H1 (cell line): ENCODE measurements around the gene ZNF408. TPM values are rescaled to one million over a fixed set of nuclear protein-coding genes. Genes with fewer than 3 reads are reported as not detected.

Experiments
- ASH2L ChIP-seq: fragments of 200-600, 300-600 bp; sonication (generic); IDR thresholded peaks from one replicate; pipeline ENCODE4 v1.7.1; 2017; ENCODE audit warnings: low read length
- BACH1 ChIP-seq: IDR thresholded peaks from 2 replicates; pipeline ENCODE4 v1.6.1; 2012; ENCODE audit warnings: low read length, improper control_type of control experiment
- CREB1 ChIP-seq: IDR thresholded peaks from 2 replicates; pipeline ENCODE4 v1.6.1; 2012; ENCODE audit warnings: inconsistent platforms
- GTF2F1 ChIP-seq: IDR thresholded peaks from 2 replicates; pipeline ENCODE4 v1.6.1; 2012; ENCODE audit warnings: low read depth, low read length, improper control_type of control experiment, borderline replicate concordance
- JUN ChIP-seq: IDR thresholded peaks from 2 replicates; pipeline ENCODE4 v1.6.1; 2011; ENCODE audit warnings: low read depth, mild to moderate bottlenecking, improper control_type of control experiment, low read length
- KDM1A ChIP-seq: fragments of 200-600, 300-600 bp; sonication (generic); IDR thresholded peaks from 2 replicates; pipeline ENCODE4 v1.7.1; 2016; ENCODE audit warnings: mild to moderate bottlenecking, low read length, borderline replicate concordance
- KDM5A ChIP-seq: fragments of 200-600 bp; IDR thresholded peaks from 2 replicates; pipeline ENCODE4 v1.7.1; 2012; ENCODE audit warnings: mild to moderate bottlenecking, low read length, inconsistent platforms, mixed read lengths
- NRF1 ChIP-seq: IDR thresholded peaks from 2 replicates; pipeline ENCODE4 v1.6.1; 2011; ENCODE audit warnings: mild to moderate bottlenecking, low read depth, low read length, improper control_type of control experiment
- POLR2A ChIP-seq, 2 experiments: IDR thresholded peaks; 1 replicate in 1 of 2; 2 replicates in 1 of 2; pipeline ENCODE4 v1.6.1; 2011; ENCODE audit warnings: low read depth in 2 of 2, low read length in 2 of 2, mild to moderate bottlenecking in 2 of 2; ENCODE audit errors: control extremely low read depth in 1 of 2
- SIX5 ChIP-seq: IDR thresholded peaks from 2 replicates; pipeline ENCODE4 v1.6.1; 2011; ENCODE audit warnings: mild to moderate bottlenecking, low read depth, low read length
- TAF7 ChIP-seq: optimal IDR thresholded peaks from 2 replicates; pipeline ENCODE3; 2011; ENCODE audit warnings: low read depth, mild to moderate bottlenecking, inconsistent platforms, low read length, moderate library complexity, borderline replicate concordance
- TCF12 ChIP-seq: IDR thresholded peaks from 2 replicates; pipeline ENCODE4 v1.6.1; 2011; ENCODE audit warnings: low read depth, mild to moderate bottlenecking, low read length
- polyA plus RNA-seq, 7 experiments: library from polyadenylated mRNA; depleted of rRNA in 3 of 7; stranded (reverse) in 5 of 7; unstranded in 2 of 7; fragments of >200 nt in 5 of 7; fragments of 200-250 nt in 2 of 7; gene quantifications; 1 replicate in 5 of 7; 2 replicates in 1 of 7; 4 replicates in 1 of 7; pipeline versions ENCODE4 v1.2.1 to v1.2.3, GENCODE V29; 2011 to 2013; ENCODE audit warnings: missing spikeins in 2 of 7, mixed read lengths in 2 of 7
- total RNA-seq: library from RNA; stranded (reverse); fragmentation: NEBNext Ultra II Directional; extraction: Animal tissue kit (Norgen Biotek cat#: 25700); gene quantifications from 2 replicates; pipeline ENCODE4 v1.2.1, GENCODE V29; 2021
- TF ChIP-seq, protein P1 (sequence below): fragments of 300-600 bp; sonication (generic); IDR thresholded peaks from 2 replicates; pipeline ENCODE4 v1.7.1; 2012; ENCODE audit warnings: low read length, moderate library complexity, mild to moderate bottlenecking, inconsistent platforms; ENCODE audit not compliant: insufficient replicate concordance
- TF ChIP-seq, protein P2 (sequence below): IDR thresholded peaks from 2 replicates; pipeline ENCODE4 v1.6.1; 2012; ENCODE audit warnings: inconsistent platforms

The ZNF408 gene
- total and polyA plus RNA-seq, 2 of the 8 experiments (the other 6 are each of a cell fraction or from before 2014, with no cell fraction given): 10.7 to 11.0 TPM

DNA sequence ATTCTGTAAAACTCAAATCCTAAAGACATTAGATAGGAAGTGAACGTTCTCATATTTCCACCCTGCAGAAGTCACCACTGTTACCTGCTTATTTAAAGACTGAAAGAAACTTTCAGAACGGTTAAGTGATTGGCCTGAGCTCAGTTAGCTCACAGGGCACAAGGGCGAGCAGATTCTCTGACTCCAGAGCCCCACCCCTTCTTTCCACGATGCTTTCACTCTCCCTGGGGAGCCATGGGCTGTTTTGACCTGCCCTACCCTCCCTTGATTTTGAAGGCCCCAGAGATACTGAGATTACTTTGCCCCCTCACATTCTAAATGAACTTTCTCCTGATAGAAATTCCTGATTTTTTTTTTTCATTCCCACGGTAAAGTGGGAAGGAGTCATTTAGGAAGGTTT, 34.3 kb upstream of the ZNF408 start (continued):
- TF ChIP-seq, protein P1, sequence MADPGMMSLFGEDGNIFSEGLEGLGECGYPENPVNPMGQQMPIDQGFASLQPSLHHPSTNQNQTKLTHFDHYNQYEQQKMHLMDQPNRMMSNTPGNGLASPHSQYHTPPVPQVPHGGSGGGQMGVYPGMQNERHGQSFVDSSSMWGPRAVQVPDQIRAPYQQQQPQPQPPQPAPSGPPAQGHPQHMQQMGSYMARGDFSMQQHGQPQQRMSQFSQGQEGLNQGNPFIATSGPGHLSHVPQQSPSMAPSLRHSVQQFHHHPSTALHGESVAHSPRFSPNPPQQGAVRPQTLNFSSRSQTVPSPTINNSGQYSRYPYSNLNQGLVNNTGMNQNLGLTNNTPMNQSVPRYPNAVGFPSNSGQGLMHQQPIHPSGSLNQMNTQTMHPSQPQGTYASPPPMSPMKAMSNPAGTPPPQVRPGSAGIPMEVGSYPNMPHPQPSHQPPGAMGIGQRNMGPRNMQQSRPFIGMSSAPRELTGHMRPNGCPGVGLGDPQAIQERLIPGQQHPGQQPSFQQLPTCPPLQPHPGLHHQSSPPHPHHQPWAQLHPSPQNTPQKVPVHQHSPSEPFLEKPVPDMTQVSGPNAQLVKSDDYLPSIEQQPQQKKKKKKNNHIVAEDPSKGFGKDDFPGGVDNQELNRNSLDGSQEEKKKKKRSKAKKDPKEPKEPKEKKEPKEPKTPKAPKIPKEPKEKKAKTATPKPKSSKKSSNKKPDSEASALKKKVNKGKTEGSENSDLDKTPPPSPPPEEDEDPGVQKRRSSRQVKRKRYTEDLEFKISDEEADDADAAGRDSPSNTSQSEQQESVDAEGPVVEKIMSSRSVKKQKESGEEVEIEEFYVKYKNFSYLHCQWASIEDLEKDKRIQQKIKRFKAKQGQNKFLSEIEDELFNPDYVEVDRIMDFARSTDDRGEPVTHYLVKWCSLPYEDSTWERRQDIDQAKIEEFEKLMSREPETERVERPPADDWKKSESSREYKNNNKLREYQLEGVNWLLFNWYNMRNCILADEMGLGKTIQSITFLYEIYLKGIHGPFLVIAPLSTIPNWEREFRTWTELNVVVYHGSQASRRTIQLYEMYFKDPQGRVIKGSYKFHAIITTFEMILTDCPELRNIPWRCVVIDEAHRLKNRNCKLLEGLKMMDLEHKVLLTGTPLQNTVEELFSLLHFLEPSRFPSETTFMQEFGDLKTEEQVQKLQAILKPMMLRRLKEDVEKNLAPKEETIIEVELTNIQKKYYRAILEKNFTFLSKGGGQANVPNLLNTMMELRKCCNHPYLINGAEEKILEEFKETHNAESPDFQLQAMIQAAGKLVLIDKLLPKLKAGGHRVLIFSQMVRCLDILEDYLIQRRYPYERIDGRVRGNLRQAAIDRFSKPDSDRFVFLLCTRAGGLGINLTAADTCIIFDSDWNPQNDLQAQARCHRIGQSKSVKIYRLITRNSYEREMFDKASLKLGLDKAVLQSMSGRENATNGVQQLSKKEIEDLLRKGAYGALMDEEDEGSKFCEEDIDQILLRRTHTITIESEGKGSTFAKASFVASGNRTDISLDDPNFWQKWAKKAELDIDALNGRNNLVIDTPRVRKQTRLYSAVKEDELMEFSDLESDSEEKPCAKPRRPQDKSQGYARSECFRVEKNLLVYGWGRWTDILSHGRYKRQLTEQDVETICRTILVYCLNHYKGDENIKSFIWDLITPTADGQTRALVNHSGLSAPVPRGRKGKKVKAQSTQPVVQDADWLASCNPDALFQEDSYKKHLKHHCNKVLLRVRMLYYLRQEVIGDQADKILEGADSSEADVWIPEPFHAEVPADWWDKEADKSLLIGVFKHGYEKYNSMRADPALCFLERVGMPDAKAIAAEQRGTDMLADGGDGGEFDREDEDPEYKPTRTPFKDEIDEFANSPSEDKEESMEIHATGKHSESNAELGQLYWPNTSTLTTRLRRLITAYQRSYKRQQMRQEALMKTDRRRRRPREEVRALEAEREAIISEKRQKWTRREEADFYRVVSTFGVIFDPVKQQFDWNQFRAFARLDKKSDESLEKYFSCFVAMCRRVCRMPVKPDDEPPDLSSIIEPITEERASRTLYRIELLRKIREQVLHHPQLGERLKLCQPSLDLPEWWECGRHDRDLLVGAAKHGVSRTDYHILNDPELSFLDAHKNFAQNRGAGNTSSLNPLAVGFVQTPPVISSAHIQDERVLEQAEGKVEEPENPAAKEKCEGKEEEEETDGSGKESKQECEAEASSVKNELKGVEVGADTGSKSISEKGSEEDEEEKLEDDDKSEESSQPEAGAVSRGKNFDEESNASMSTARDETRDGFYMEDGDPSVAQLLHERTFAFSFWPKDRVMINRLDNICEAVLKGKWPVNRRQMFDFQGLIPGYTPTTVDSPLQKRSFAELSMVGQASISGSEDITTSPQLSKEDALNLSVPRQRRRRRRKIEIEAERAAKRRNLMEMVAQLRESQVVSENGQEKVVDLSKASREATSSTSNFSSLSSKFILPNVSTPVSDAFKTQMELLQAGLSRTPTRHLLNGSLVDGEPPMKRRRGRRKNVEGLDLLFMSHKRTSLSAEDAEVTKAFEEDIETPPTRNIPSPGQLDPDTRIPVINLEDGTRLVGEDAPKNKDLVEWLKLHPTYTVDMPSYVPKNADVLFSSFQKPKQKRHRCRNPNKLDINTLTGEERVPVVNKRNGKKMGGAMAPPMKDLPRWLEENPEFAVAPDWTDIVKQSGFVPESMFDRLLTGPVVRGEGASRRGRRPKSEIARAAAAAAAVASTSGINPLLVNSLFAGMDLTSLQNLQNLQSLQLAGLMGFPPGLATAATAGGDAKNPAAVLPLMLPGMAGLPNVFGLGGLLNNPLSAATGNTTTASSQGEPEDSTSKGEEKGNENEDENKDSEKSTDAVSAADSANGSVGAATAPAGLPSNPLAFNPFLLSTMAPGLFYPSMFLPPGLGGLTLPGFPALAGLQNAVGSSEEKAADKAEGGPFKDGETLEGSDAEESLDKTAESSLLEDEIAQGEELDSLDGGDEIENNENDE: no peak
- TF ChIP-seq NRF1: no peak
- no peak for TF ChIP-seq KDM1A
- no peak for TF ChIP-seq BACH1
- TF ChIP-seq, protein P2, sequence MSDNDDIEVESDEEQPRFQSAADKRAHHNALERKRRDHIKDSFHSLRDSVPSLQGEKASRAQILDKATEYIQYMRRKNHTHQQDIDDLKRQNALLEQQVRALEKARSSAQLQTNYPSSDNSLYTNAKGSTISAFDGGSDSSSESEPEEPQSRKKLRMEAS: no peak
- no peak for TF ChIP-seq POLR2A (IDR thresholded peaks at IDR 0.05; ENCODE audit: control extremely low read depth in 1 of 2, low read depth in 2 of 2, low read length in 2 of 2)
- no peak for TF ChIP-seq ASH2L
- no peak for TF ChIP-seq CREB1
- TF ChIP-seq TAF7: no peak
- no peak for TF ChIP-seq TCF12
- TF ChIP-seq KDM5A: no peak
- no peak for TF ChIP-seq JUN
- no peak for TF ChIP-seq GTF2F1
- TF ChIP-seq SIX5: no peak
